ENCODE measurements around the gene SPDYA. TPM values are rescaled to one million over a fixed set of nuclear protein-coding genes. Genes with fewer than 3 reads are reported as not detected.

Gene SPDYA
- polyA plus RNA-seq, 3 donors: 0.15 TPM; not detected in 2

- no peak for TF ChIP-seq CTCF (IDR thresholded peaks at IDR 0.05)
- Mint-ChIP-seq H3K4me1 (peaks cover 30% of the 10 kb centered on the region), H3K4me3 (no peak overlapping the region), H3K36me3 (peaks cover 15 to 22% of the 10 kb centered on the region in 2 donors), H3K27ac (peak overlapping the region in 2 of 7 donors; percentile 48 to 61), H3K9me3 (no peaks in the 10 kb centered on the region), H3K27me3 (ENCODE audit: low read depth in 3 of 3) (no peaks in the 10 kb centered on the region)
- H3K36me3 ChIP-seq (replicated peaks in 1 of 2; ENCODE audit: control insufficient read depth in 1 of 2, insufficient read depth in 2 of 2, low read length in 2 of 2): peaks cover 9 to 18% of the 10 kb centered on the region in 2 donors
- 98% methylated on average over 5 of the region's 8 CpGs for WGBS (ENCODE audit: insufficient coverage)
- no peaks in the 10 kb centered on the region for H3K27me3 ChIP-seq (ENCODE audit: control insufficient read depth in 2 of 2, insufficient read depth in 2 of 2, low read length in 2 of 2)
- intact Hi-C loops (cut with micrococcal nuclease): no loop called here
- H2AFZ ChIP-seq (ENCODE audit: insufficient read depth, low read depth, low read length, poor library complexity, severe bottlenecking): no peak overlapping the region
- H4K20me1 ChIP-seq (ENCODE audit: insufficient read depth, low read length): peaks cover 100% of the 10 kb centered on the region
- H3K4me1 ChIP-seq (ENCODE audit: control insufficient read depth in 1 of 2, insufficient read depth in 2 of 2, low read length in 2 of 2): peaks cover 13 to 27% of the 10 kb centered on the region in 2 donors
- peak overlapping the region in 1 of 2 donors; percentile 10 for H3K27ac ChIP-seq (ENCODE audit: low read depth in 1 of 2, low read length in 2 of 2)
- no peak overlapping the region for H3K4me2 ChIP-seq (replicated peaks; ENCODE audit: extremely low read depth, low read length, poor library complexity, severe bottlenecking)
- no peak for DNase-seq
- H3K9ac ChIP-seq (ENCODE audit: insufficient read depth, low read length, poor library complexity, severe bottlenecking): no peak overlapping the region
- H3K4me3 ChIP-seq (replicated peaks in 1 of 3; ENCODE audit: low read depth in 2 of 3, low read length in 3 of 3): no peak overlapping the region
- H3K9me3 ChIP-seq (replicated peaks in 1 of 2; ENCODE audit: control insufficient read depth in 1 of 2, insufficient read depth in 1 of 2, low read length in 2 of 2): no peaks in the 10 kb centered on the region
- peaks cover 100% of the 10 kb centered on the region for H3K79me2 ChIP-seq (ENCODE audit: insufficient read depth, low read length)
These were observed 45.5 kb upstream of the SPDYA start for GRCh38 chr2:28764909-28765711.

- H3K9me3 ChIP-seq (replicated peaks in 1 of 2; ENCODE audit: control insufficient read depth in 1 of 2, insufficient read depth in 1 of 2, low read length in 2 of 2): no peaks in the 10 kb centered on the region
- H3K79me2 ChIP-seq (ENCODE audit: insufficient read depth, low read length): peaks cover 100% of the 10 kb centered on the region
- peaks cover 11 to 22% of the 10 kb centered on the region in 2 donors for H3K36me3 Mint-ChIP-seq
- no peaks in the 10 kb centered on the region for H3K27me3 ChIP-seq (ENCODE audit: control insufficient read depth in 2 of 2, insufficient read depth in 2 of 2, low read length in 2 of 2)
- peaks cover 30% of the 10 kb centered on the region for H3K4me1 Mint-ChIP-seq
- H3K9ac ChIP-seq (ENCODE audit: insufficient read depth, low read length, poor library complexity, severe bottlenecking): no peak overlapping the region
- H3K27me3 Mint-ChIP-seq (ENCODE audit: low read depth in 3 of 3): no peaks in the 10 kb centered on the region
- no peak overlapping the region for H2AFZ ChIP-seq (ENCODE audit: insufficient read depth, low read depth, low read length, poor library complexity, severe bottlenecking)
- H3K4me3 Mint-ChIP-seq: no peak overlapping the region
- peak overlapping the region in 1 of 2 donors; percentile 20 for H3K27ac ChIP-seq (ENCODE audit: low read depth in 1 of 2, low read length in 2 of 2)
- H3K4me3 ChIP-seq (replicated peaks in 1 of 3; ENCODE audit: low read depth in 2 of 3, low read length in 3 of 3): no peak overlapping the region
- WGBS (ENCODE audit: insufficient coverage): no CpG with 5 or more reads among the region's 2 CpGs
- no peaks in the 10 kb centered on the region for H3K9me3 Mint-ChIP-seq
- H3K36me3 ChIP-seq (replicated peaks in 1 of 2; ENCODE audit: control insufficient read depth in 1 of 2, insufficient read depth in 2 of 2, low read length in 2 of 2): peaks cover 0 to 8% of the 10 kb centered on the region in 2 donors
- peaks cover 100% of the 10 kb centered on the region for H4K20me1 ChIP-seq (ENCODE audit: insufficient read depth, low read length)
- TF ChIP-seq CTCF (IDR thresholded peaks at IDR 0.05): no peak
- H3K4me2 ChIP-seq (replicated peaks; ENCODE audit: extremely low read depth, low read length, poor library complexity, severe bottlenecking): no peak overlapping the region
- intact Hi-C loops (cut with micrococcal nuclease): no loop called here
- no peak overlapping the region for H3K27ac Mint-ChIP-seq
- DNase-seq: no peak
- peaks cover 13 to 25% of the 10 kb centered on the region in 2 donors for H3K4me1 ChIP-seq (ENCODE audit: control insufficient read depth in 1 of 2, insufficient read depth in 2 of 2, low read length in 2 of 2)
These were observed 44.6 kb upstream of the SPDYA start for GRCh38 chr2:28766070-28766469.

All from CD14-positive monocyte (primary cell).